H4 (cell line): ENCODE results near the gene DYRK1B. TPM values are rescaled to one million over a fixed set of nuclear protein-coding genes. Genes with fewer than 3 reads are reported as not detected.
A peak's percentile ranks its signal among the peaks of the same experiment; 100 is the strongest.

Experiments
- DNase-seq: peaks from one replicate; pipeline ENCODE4 v3.0.0-alpha.2; 2015; ENCODE audit warnings: low spot score
- total RNA-seq: library from RNA; depleted of rRNA; stranded (reverse); fragments of >200 nt; shearing (Covaris generic); gene quantifications from 2 replicates; pipeline ENCODE4 v1.2.3, GENCODE V29; 2014

Gene DYRK1B
- total RNA-seq, 1 experiment from 2014 or later, result 4.2 TPM

GRCh38 chr19:39858541-39858940 is 24.6 kb upstream of the DYRK1B start:
- no peak for DNase-seq

DNA sequence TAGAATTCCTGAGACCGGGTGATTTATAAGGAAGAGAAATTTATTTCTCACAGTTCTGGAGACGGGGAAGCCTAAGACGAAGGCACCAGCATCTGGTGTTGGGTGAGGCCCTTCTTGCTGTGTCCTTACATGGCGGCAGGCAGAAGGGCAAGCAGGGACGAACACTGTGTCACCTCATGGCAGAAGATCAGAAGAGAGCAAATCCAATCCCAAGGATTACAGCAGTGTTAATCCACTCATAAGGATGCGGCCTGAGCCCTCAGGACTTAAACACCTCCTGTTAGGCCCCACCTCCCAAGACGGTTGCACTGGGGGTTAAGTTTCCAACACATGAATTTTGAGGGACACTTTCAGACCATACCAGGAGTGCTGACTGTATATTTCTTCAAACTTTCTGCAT is 18.9 kb upstream of the DYRK1B start:
- no peak for DNase-seq

GRCh38 chr19:39850892-39851291 is 16.9 kb upstream of the DYRK1B start:
- DNase-seq, result no peak

DNA sequence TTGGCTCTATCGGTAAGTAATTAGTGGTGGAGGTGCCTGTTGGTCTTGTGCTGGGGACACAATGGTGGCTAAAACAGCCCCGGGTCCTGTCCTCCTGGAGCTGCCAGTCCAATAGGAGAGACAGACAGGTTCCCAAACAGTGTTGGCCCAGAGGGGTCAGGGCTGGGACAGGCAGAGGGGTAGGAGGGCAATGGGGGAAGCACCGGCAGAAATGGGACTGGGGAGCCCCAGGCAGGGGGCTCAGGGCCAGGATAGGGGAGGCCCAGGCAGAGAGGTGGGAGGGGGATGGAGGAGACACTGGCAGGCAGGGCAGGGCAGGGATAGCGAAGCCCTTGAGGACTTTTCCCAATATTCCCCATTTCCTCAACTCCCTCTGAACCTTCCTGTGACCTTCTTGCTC is 14.4 kb upstream of the DYRK1B start:
- DNase-seq, result no peak

GRCh38 chr19:39847525-39847924 is 13.6 kb upstream of the DYRK1B start:
- no peak for DNase-seq

GRCh38 chr19:39846678-39847486 is 12.9 kb upstream of the DYRK1B start:
- no peak for DNase-seq

GRCh38 chr19:39845933-39846677 is 12.1 kb upstream of the DYRK1B start, which contains the start of gene FBL:
FBL (minus strand) TSS chr19:39846379; CDS start chr19:39846300, 79 bp downstream.
- DNase-seq, result peak; percentile 83

GRCh38 chr19:39845584-39845932 is 11.6 kb upstream of the DYRK1B start:
- DNase-seq, result no peak

GRCh38 chr19:39845172-39845571 is 11.2 kb upstream of the DYRK1B start:
- no peak for DNase-seq

- DNase-seq, result no peak
Measured at GRCh38 chr19:39843919-39844793, 10.2 kb upstream of the DYRK1B start.

DNA sequence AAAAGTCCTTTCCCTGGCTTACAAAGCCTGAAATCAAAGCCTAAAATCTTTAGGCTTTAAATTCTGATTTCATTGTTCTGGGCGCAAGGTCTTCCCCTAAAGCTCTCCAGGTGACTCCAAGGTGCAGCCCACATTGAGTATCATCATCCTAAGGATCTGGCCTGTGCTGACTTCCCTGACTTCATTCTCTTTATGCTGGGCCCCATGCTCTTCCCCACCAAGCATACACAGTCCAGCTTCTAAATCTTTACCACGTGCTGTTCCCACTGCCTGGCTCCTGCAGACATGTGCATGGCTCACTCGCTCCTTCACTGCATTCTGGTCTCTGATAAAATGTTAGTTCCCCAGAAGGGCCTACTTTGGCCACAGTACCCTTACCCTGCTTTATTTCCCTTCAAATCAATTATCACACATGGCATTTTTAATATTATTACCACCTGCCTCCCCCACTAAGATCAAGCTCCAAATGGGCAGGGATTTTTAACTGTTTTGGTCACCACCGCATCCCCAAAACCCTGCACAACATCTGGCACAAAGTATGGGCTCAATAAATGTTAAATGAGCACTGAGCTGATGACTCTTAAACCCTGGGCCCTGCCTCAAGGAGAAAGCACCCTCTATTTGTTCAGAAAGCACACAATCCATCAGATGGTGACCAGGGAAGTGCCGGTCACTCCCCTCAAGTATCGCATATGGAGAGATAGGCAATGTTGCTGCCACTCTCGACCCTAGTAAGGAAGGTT is 8.9 kb upstream of the DYRK1B start:
- DNase-seq, result no peak

DNA sequence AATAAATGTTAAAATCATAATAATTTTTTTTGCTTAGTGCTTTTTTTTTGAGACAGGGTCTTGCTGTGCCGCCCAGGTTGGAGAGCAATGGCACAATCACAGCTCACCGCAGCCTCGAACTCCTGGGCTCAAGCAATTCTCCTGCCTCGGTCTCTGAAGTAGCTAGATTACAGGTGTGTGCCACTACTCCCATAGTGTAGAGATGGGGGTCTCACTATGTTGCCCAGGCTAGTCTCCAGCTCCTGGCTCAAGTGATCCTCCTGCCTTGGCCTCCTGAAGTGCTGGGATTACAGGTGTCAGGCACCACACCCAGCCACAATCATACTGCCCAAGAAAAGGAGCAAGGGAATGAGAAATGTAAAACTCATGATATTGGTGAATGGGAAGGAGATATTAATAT is 7.1 kb upstream of the DYRK1B start:
- no peak for DNase-seq

DNA sequence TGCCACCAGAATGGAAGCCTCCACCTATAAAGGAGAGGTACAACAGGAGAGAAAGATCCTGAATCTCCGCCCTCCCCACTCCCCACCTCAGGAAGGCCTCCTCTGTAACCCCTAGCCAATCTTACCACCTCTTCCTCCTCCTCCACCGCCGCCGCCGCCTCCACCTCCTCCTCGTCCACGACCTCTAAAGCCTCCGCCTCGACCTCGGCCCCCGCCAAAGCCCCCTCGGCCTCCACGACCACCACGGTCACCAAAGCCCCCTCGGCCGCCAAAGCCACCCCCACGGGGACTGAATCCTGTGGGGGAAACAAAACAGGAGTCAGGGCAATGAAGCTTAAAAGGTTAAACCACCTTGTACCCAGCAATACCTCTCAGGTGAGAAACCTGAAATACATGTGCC is 6.5 kb upstream of the DYRK1B start:
- DNase-seq, result no peak

- DNase-seq, result no peak
Measured at GRCh38 chr19:39839678-39840327, 5.8 kb upstream of the DYRK1B start.

DNA sequence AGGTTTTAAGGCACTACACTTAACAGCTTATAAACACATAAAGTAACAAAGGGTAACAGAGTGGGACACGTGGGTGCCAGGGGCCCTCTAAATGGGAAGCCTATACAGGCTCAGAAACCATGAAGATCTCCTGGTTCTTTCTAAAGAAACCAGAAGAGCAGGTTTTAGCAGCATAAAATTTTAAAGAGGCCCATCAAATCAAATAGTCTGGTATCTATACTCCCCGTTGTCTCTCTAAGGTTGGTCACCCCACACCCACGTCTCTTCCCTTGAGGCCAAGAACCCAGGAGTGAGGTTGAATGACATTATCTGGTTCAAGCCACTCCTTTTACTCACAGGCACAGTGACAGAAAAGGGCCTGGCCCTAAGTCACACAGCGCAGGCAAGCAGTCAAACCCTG is 4.6 kb upstream of the DYRK1B start:
- no peak for DNase-seq

- DNase-seq, result no peak
Measured at GRCh38 chr19:39837978-39838377, 4.0 kb upstream of the DYRK1B start.

DNA sequence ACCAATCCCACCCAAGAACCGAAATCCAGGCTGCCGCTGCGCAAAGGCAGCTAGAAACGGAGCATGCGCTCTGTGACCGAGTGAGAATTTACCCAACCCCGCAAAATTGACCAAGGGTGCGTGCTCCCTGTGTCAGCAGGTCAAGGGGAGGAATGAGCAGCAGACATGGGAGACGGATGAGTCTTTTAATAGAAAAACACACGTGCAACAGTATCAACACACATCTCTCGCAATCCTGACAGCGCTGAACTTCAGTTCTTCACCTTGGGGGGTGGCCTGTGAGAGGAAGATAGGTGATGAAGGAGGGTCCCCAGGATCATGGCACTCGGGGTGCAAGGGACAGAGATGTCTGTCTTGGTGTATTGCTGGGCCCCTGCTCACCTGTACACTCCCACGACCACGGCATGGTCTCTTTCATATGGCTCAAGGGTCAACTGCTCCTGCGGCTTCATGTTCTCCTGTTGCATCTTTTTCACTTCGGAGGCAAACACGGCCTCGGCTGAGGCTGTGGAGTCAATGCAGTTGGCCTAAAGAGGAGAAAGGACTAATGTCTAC is 402 bp upstream of the DYRK1B start:
- no peak for DNase-seq

DNA sequence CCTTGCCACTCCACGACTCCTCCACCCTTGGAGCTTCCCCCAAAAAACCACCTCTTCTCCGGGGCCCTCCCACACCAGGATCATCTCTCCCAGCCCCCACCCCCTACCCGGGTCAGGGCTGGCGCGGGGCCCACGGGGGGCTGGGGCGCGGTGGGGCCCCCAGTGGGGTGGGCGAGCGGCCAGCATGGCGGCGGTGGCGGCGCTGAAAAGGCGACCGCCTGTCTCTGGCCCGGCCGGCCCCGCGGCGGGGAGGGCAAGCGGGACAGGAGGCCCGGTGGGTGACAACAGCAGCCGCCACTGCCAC is 850 bp downstream of the DYRK1B start:
- no peak for DNase-seq

DNA sequence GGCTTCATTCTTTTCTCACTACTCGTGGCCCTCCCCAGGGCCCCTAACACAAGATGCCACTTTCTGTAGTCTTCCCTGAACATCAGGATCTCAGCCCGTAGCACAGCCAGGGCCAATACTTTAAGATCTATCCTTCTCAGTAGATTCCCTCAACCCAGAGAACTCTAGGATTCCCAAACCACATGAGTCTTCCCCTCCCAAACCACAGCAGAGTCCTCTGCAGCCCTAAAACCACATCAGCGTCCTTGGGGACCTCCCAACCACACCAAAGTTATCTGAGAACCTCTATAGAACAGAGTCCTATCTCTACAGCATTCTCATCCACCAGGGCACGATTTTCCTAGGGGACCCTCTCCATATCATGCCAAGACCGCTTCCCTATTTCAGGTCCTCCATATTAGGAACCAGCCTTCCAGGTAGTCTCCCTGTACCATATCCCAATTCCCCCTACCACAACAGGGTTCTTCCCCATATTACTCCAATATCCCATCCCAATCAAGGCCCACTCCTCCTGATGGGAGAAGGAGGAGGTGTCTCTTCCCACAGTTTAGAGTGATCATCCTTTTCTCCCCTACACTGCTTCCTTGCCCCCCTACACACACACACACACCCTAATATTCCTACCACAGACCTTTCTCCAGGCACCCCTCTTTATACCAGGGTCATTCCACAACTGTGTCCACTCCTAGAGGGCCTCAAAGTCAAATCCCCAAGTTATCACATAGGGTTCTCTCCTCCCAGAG is 1.4 kb downstream of the DYRK1B start:
- DNase-seq, result no peak

DNA sequence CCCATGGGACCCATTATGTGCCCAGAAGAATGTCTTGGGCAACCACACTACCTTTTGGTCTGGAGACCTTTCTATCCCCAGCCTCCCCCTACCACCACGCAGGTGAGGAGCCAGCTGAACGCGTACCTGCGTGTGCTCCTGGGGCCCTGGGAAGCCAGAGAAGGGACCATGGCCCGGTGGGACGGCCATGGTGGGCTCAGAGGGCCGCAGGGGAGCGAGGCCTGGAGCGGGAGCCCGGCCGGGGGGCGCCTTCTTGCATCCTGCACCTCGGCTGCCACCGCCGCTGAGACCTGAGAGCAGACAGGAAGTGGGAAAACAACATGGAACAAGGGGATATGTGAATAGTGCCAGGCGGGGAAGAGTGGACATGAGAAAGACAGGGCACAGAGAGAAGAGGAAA is 2.3 kb downstream of the DYRK1B start:
- DNase-seq, result no peak
